NT2/D1 (cell line): ENCODE measurements around the gene SAYSD1.

Experiments
- SUZ12 ChIP-seq: IDR thresholded peaks from 2 replicates; pipeline ENCODE4 v1.6.1; 2011; ENCODE audit not compliant: insufficient read length, insufficient read depth; ENCODE audit errors: extremely low read depth
- YY1 ChIP-seq: IDR thresholded peaks from 2 replicates; pipeline ENCODE4 v1.6.1; 2011; ENCODE audit not compliant: insufficient read length, insufficient read depth
- ZNF274 ChIP-seq: IDR thresholded peaks from 2 replicates; pipeline ENCODE4 v1.6.1; 2011; ENCODE audit warnings: mild to moderate bottlenecking, low read depth, low read length

GRCh38 chr6:39085129-39085797, 29.7 kb downstream of the SAYSD1 start:
- TF ChIP-seq YY1 (no peak), ZNF274 (no peak), SUZ12 (no peak)
